Uterus (tissue), 2 donors: Measurements from ENCODE around the gene BUD31.
"Not testable (repeated sequence)": the region's sequence is repeated elsewhere in the genome, so short reads cannot be mapped to it uniquely, and the experiment has no call there.

ENCODE experiments used
- CTCF ChIP-seq, 4 experiments: fragments of 200-600 bp in 2 of 4; fragments of 450-650 bp in 2 of 4; sonication (generic) in 2 of 4; IDR thresholded peaks; one replicate each; pipeline ENCODE4 v1.5.1; 2016 to 2019; ENCODE audit warnings: antibody characterized with exemption in 4 of 4, mild to moderate bottlenecking in 2 of 4, moderate library complexity in 1 of 4
- POLR2A ChIP-seq, 2 donors: fragments of 450-650 bp; IDR thresholded peaks; one replicate each; pipeline ENCODE4 v1.6.1; 2016; ENCODE audit warnings: antibody characterized with exemption in 2 of 2, mild to moderate bottlenecking in 1 of 2, moderate library complexity in 1 of 2

GRCh38 chr7:99415513-99416127, 6.9 kb downstream of the BUD31 start:
- TF ChIP-seq CTCF (IDR thresholded peaks at IDR 0.05): peak; percentile 29 to 64 (median 52)
- TF ChIP-seq POLR2A (IDR thresholded peaks at IDR 0.05): not testable (repeated sequence)
